ENCODE measurements around the gene POF1B.
"Not testable (repeated sequence)": the region's sequence is repeated elsewhere in the genome, so short reads cannot be mapped to it uniquely, and the experiment has no call there.

The POF1B gene
- total RNA-seq, result 0 to 0.54 reads per million in 2 donors

- peak in 1 of 5 experiments; percentile 0 for DNase-seq
Measured at GRCh38 chrX:85379174-85379907, at the start of gene POF1B. TSS of gene POF1B (minus strand) at chrX:85379665. CDS start at chrX:85379454, 211 bp downstream.

GRCh38 chrX:85429066-85429465 is 49.6 kb upstream of the POF1B start:
- no peak for DNase-seq

GRCh38 chrX:85419293-85419692 is 39.8 kb upstream of the POF1B start:
- DNase-seq, result no peak

GRCh38 chrX:85391878-85392238 is 12.4 kb upstream of the POF1B start:
- no peak for DNase-seq

GRCh38 chrX:85391185-85391877 is 11.9 kb upstream of the POF1B start:
- no peak for DNase-seq

- DNase-seq, result peak in 1 of 5 experiments; percentile 2
Measured at GRCh38 chrX:85381602-85382001, 2.1 kb upstream of the POF1B start.

GRCh38 chrX:85378461-85378860 is 1.0 kb downstream of the POF1B start:
- no peak for DNase-seq

- no peak for DNase-seq
Measured at GRCh38 chrX:85375333-85375738, 4.1 kb downstream of the POF1B start.

- no peak for DNase-seq
Measured at GRCh38 chrX:85365370-85365995, 14.0 kb downstream of the POF1B start.

- no peak for DNase-seq
Measured at GRCh38 chrX:85359051-85359450, 20.4 kb downstream of the POF1B start.

- no peak for DNase-seq
Measured at GRCh38 chrX:85345523-85345922, 33.9 kb downstream of the POF1B start.

- DNase-seq, result no peak
Measured at GRCh38 chrX:85327060-85327333, 52.5 kb downstream of the POF1B start.

GRCh38 chrX:85326234-85327059 is 53.0 kb downstream of the POF1B start:
- no peak for DNase-seq

GRCh38 chrX:85311348-85311747 is 68.1 kb downstream of the POF1B start:
- DNase-seq, result not testable (repeated sequence)

GRCh38 chrX:85309717-85310116 is 69.7 kb downstream of the POF1B start:
- no peak for DNase-seq

- no peak for DNase-seq
Measured at GRCh38 chrX:85303544-85303943, 75.9 kb downstream of the POF1B start.

- no peak for DNase-seq
Measured at GRCh38 chrX:85288992-85289723, 90.3 kb downstream of the POF1B start.

GRCh38 chrX:85285286-85285685 is 94.2 kb downstream of the POF1B start:
- not testable (repeated sequence) for DNase-seq

GRCh38 chrX:85244450-85245211 is 134.8 kb downstream of the POF1B start:
- peak in 1 of 5 experiments; percentile 2 for DNase-seq

- DNase-seq, result peak in 3 of 5 experiments; percentile 1 to 6 (median 5)
Measured at GRCh38 chrX:85243761-85244449, 135.6 kb downstream of the POF1B start, which contains the start of the genes SATL1 and ZNF711. TSS of gene SATL1 (minus strand) at chrX:85243779. CDS start at chrX:85108968, 134,811 bp downstream. TSS of gene ZNF711 (plus strand) at chrX:85243991. CDS start at chrX:85247573, 3,582 bp downstream.

GRCh38 chrX:85243155-85243554 is 136.3 kb downstream of the POF1B start:
- DNase-seq, result no peak
